Measurements from ENCODE around the gene SNRK. TPM values are rescaled to one million over a fixed set of nuclear protein-coding genes. Genes with fewer than 3 reads are reported as not detected.
A peak's percentile ranks its signal among the peaks of the same experiment; 100 is the strongest.

The SNRK gene
- total and polyA plus RNA-seq, 9 of the 15 experiments (the other 6 are each of a cell fraction or from before 2014, with no cell fraction given), result 1.7 to 12.3 (median 7.3) TPM

DNA sequence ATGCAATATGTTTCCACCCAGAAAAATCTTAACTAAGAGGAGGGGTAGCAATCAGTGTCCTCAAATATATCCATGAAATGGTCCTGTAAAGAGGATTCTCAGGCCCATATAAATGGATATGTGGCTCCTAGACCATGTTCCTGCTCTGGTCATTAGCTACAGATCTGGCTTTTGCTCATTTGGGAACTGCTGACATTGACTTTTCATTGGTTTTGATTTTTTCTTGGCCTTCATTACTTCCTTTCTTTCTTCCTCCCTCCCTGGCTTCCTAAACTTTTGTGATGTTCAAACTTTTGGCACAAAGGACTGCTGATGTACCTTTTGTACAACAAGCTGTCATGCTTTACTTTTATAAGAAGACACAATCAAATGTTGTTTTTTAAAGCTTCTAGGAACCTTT, 41.6 kb upstream of the SNRK start:
- Histone ChIP-seq H3K4me3 (no peak overlapping the region), H3K36me3 (ENCODE audit: control insufficient read depth, insufficient read depth, low read length) (no peaks in the 10 kb centered on the region), H3K4me1 (replicated peaks in 1 of 2; ENCODE audit: control insufficient read depth in 2 of 2, insufficient read depth in 2 of 2, low read length in 2 of 2) (no peaks in the 10 kb centered on the region), H4K20me1 (replicated peaks; ENCODE audit: control insufficient read depth, insufficient read depth, low read length) (no peaks in the 10 kb centered on the region), H3K9ac (ENCODE audit: insufficient read depth in 1 of 2, low read depth in 2 of 2, low read length in 2 of 2) (no peak overlapping the region), H3K79me2 (ENCODE audit: control insufficient read depth, insufficient read depth, low read length) (no peaks in the 10 kb centered on the region), H3K4me2 (ENCODE audit: insufficient read depth, low read length) (no peak overlapping the region), H3K27me3 (ENCODE audit: control insufficient read depth in 2 of 2, insufficient read depth in 2 of 2, low read length in 2 of 2) (peaks cover 0 to 9% of the 10 kb centered on the region in 2 experiments; a peak in 2 of 5 replicates), H3K9me3 (replicated peaks; ENCODE audit: control insufficient read depth, insufficient read depth, low read depth, low read length) (no peaks in the 10 kb centered on the region), H3K27ac (ENCODE audit: extremely low read depth, low read depth, low read length) (no peak overlapping the region), H2AFZ (ENCODE audit: low read depth, low read length) (no peak overlapping the region), H3K9me1 (ENCODE audit: control insufficient read depth, insufficient read depth, low read length) (no peaks in the 10 kb centered on the region)
- ATAC-seq (no peak), DNase-seq (ENCODE audit: extremely low read depth in 1 of 4, low spot score in 3 of 4) (no peak), FAIRE-seq (no peak)
- in situ Hi-C loops (cut with MboI), result no loop called here
- CTCF ChIA-PET (ENCODE audit: low intra/inter-chr PET ratio), result no interaction called here
- intact Hi-C loops (cut with micrococcal nuclease), result no loop called here
- BruUV-seq (replicated peaks), result no TSS peak
- TF ChIP-seq ADNP (tag; IDR thresholded peaks at IDR 0.05) (no peak), C11orf30 (IDR thresholded peaks at IDR 0.05; ENCODE audit: low read depth) (peak; percentile 23; the same call in 1 of the 2 replicates), ZNF316 (IDR thresholded peaks at IDR 0.05) (peak; percentile 69), MAFG (tag; conservative IDR thresholded peaks at IDR 0.05) (0 out of 2 replicates have a peak, but pooled peaks have one; percentile 19)
- POLR2A ChIA-PET, result no interaction called here

DNA sequence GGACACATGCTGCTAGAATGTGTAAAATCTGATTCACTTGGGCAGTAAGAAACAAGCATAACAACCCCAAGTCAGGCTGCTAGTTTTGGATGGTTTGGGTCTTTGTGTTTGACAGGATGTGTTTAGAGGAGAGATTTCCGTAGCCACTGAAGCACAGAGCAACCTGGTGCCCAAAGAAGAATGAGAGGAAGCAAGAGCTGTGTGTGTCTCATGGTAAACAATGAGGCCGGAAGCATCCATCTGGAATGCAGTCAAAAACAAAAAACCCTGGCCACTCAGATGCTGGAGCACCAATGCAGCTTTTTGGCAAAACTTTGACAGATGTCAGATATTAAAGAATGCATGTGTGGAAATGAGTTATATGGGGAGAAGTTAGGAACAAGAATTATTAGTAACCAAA, 39.4 kb upstream of the SNRK start:
- POLR2A ChIA-PET, result interaction anchor here (0.7 kb wide), 1 partner anchor 785 kb away, joined by 3 read pairs; no protein-coding TSS in a partner anchor
- Histone ChIP-seq H3K4me2 (ENCODE audit: insufficient read depth, low read length) (no peak overlapping the region), H3K27me3 (ENCODE audit: control insufficient read depth in 2 of 2, insufficient read depth in 2 of 2, low read length in 2 of 2) (peaks cover 0 to 15% of the 10 kb centered on the region in 2 experiments; a peak in 2 of 5 replicates), H3K9me3 (replicated peaks; ENCODE audit: control insufficient read depth, insufficient read depth, low read depth, low read length) (no peaks in the 10 kb centered on the region), H3K9me1 (ENCODE audit: control insufficient read depth, insufficient read depth, low read length) (no peaks in the 10 kb centered on the region), H3K4me3 (no peak overlapping the region), H4K20me1 (replicated peaks; ENCODE audit: control insufficient read depth, insufficient read depth, low read length) (no peaks in the 10 kb centered on the region), H3K79me2 (ENCODE audit: control insufficient read depth, insufficient read depth, low read length) (no peaks in the 10 kb centered on the region), H3K9ac (ENCODE audit: insufficient read depth in 1 of 2, low read depth in 2 of 2, low read length in 2 of 2) (no peak overlapping the region), H2AFZ (ENCODE audit: low read depth, low read length) (no peak overlapping the region), H3K4me1 (replicated peaks in 1 of 2; ENCODE audit: control insufficient read depth in 2 of 2, insufficient read depth in 2 of 2, low read length in 2 of 2) (no peaks in the 10 kb centered on the region), H3K27ac (ENCODE audit: extremely low read depth, low read depth, low read length) (no peak overlapping the region), H3K36me3 (ENCODE audit: control insufficient read depth, insufficient read depth, low read length) (no peaks in the 10 kb centered on the region)
- intact Hi-C loops (cut with micrococcal nuclease), result no loop called here
- WGBS (ENCODE audit: insufficient coverage, low coverage, missing lambda C conversion rate), result 0% methylated on average over 2 of the region's 2 CpGs
- CTCF ChIA-PET (ENCODE audit: low intra/inter-chr PET ratio), result no interaction called here
- ATAC-seq (no peak), FAIRE-seq (no peak), DNase-seq (ENCODE audit: extremely low read depth in 1 of 4, low spot score in 3 of 4) (no peak)
- in situ Hi-C loops (cut with MboI), result no loop called here
- no TSS peak for BruUV-seq (replicated peaks)
- TF ChIP-seq BRCA1 (IDR thresholded peaks at IDR 0.05) (no peak), BRCA1 (CRISPR knock-in tag; IDR thresholded peaks at IDR 0.05) (no peak), DPF2 (IDR thresholded peaks at IDR 0.05) (no peak)

All from K562 (cell line).